NCI-H1092 treated with DMSO at 0.1 percent for 48 hours (cell line): ENCODE results near the gene DAAM2.

ENCODE experiments used
- DNase-seq: peaks from one replicate; lab custom pipeline; 2025; lab: John Stamatoyannopoulos, UW

DAAM2 gene

GRCh38 chr6:39848171-39848570 lies 56.0 kb downstream of the DAAM2 start:
- no peak for DNase-seq

GRCh38 chr6:39849228-39849627 lies 57.1 kb downstream of the DAAM2 start:
- DNase-seq = no peak

- no peak for DNase-seq
Observed at GRCh38 chr6:39849764-39850163, 57.6 kb downstream of the DAAM2 start.

- no peak for DNase-seq
Observed at GRCh38 chr6:39850736-39851297, 58.6 kb downstream of the DAAM2 start.

GRCh38 chr6:39851331-39851730 lies 59.2 kb downstream of the DAAM2 start:
- DNase-seq = no peak

- no peak for DNase-seq
Observed at GRCh38 chr6:39852324-39852723, 60.1 kb downstream of the DAAM2 start.

GRCh38 chr6:39853604-39854003 lies 61.4 kb downstream of the DAAM2 start:
- no peak for DNase-seq

- DNase-seq = no peak
Observed at GRCh38 chr6:39855356-39855995, 63.3 kb downstream of the DAAM2 start.

GRCh38 chr6:39859025-39859424 lies 66.8 kb downstream of the DAAM2 start:
- DNase-seq = no peak

GRCh38 chr6:39861663-39862062 lies 69.5 kb downstream of the DAAM2 start:
- no peak for DNase-seq

- DNase-seq = peak; percentile 35
Observed at GRCh38 chr6:39865011-39865888, 73.1 kb downstream of the DAAM2 start.

GRCh38 chr6:39867592-39867991 lies 75.4 kb downstream of the DAAM2 start:
- DNase-seq = no peak

GRCh38 chr6:39870950-39871349 lies 78.8 kb downstream of the DAAM2 start:
- no peak for DNase-seq

- no peak for DNase-seq
Observed at GRCh38 chr6:39873439-39873838, 81.3 kb downstream of the DAAM2 start.

- no peak for DNase-seq
Observed at GRCh38 chr6:39876111-39876510, 83.9 kb downstream of the DAAM2 start.

GRCh38 chr6:39876826-39877225 lies 84.7 kb downstream of the DAAM2 start:
- DNase-seq = no peak

GRCh38 chr6:39879535-39879934 lies 87.4 kb downstream of the DAAM2 start:
- DNase-seq = no peak

GRCh38 chr6:39880594-39880993 lies 88.4 kb downstream of the DAAM2 start:
- DNase-seq = no peak

GRCh38 chr6:39881851-39882530 lies 89.8 kb downstream of the DAAM2 start:
- DNase-seq = no peak

GRCh38 chr6:39882531-39882899 lies 90.3 kb downstream of the DAAM2 start:
- DNase-seq = no peak

GRCh38 chr6:39884696-39885095 lies 92.5 kb downstream of the DAAM2 start:
- no peak for DNase-seq

GRCh38 chr6:39885691-39886090 lies 93.5 kb downstream of the DAAM2 start:
- DNase-seq = no peak

GRCh38 chr6:39886871-39887270 lies 94.7 kb downstream of the DAAM2 start:
- no peak for DNase-seq
